CD4-positive, alpha-beta T cell treated with Interleukin-6 at 100 ng/mL for 8 hours (primary cell): ENCODE data around the gene AP1G2.
A peak's percentile ranks its signal among the peaks of the same experiment; 100 is the strongest.

Experiments used
- DNase-seq: peaks from one replicate; pipeline ENCODE4 v3.0.0-alpha.2; 2020; ENCODE audit warnings: mixed read lengths, low spot score

Gene AP1G2

DNA sequence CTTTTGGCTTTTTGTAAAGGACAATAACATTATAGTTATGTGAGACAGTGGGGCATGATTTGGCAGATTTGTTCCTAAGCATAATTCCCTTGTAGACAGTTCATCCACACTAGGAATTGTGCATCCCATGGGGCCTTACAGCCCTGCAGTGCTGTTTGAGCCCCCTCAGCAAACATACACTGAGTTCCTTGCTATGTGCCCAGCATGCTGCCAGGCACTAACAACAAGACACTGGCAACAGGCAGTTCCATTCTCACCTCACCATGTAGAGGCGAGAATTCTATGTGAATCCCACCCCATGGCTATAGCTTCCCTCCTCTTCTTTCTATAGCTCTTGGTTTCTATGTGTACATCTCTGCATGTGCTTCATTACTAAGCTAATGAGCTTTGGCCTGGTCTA lies 9.6 kb downstream of the AP1G2 start:
- no peak for DNase-seq

DNA sequence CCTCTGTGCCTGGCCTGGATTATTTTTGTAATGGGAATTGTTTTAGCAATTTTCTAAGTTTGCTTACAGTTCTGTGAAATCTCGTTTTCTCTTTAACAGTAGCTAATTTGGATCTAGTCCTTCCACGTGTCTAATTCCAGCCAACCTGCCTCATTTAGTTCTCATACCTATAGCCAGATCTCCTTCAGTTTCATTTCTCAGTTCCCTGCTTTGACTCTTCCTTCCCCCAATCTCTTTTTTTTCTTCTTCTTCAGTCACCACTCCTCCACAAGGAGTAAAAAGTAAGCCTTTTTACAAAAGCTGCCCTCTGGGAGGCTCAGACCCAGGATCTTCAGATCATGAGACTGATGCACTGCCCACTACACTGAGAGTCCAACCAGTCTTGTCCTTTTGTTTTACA lies 10.1 kb downstream of the AP1G2 start:
- DNase-seq: no peak

- no peak for DNase-seq
Observed at GRCh38 chr14:23556700-23557440, 10.7 kb downstream of the AP1G2 start.

- peak; percentile 92 for DNase-seq
Observed at GRCh38 chr14:23555882-23556699, 11.5 kb downstream of the AP1G2 start, which contains the start of gene THTPA. Gene THTPA (plus strand): TSS chr14:23556271. CDS start chr14:23556758, 487 bp downstream.

- DNase-seq: no peak
Observed at GRCh38 chr14:23555533-23555881, 12.1 kb downstream of the AP1G2 start.

DNA sequence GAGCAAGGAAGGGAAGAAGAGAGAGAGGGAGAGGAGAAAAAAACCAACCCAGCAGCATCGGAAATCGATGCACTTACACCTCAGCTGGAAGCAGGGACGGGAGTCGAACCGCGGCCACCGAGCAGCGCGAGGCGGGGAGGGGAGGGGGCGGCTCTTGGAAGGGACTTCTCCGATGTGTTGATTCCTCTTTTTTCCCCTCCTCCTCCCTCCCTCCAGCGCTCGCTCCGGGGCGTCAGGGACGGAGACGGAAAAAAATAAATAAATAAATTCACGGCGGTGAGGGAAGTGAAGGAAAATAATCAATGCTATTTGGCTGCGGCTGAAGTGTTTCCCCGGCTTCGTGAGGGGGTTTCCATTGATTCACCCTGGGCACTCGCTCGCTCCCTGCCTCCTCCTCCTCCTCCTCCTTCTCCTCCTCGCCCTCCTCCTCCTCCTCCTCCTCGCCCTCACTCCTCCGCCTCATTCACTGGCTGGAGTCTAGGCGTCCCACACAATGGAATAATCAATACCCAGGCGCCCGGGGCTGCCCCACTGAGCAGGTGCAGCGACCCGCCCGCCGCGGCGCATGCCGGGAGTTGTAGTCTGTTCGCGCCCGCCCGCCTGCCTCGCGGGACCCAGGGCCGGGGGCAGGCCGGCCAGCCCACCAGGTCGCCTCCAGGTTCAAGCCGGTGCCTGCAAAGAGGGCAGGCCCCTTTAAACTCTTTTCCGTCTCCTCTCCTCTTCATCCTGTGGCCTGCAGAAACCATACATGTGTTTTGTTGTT lies 16.1 kb downstream of the AP1G2 start, which contains the start of gene ZFHX2:
TSS of gene ZFHX2 (minus strand) at position 500 of the 763 bp plus-strand sequence. CDS start 16,440 bp downstream, outside the sequence.
- DNase-seq: peak; percentile 63

DNA sequence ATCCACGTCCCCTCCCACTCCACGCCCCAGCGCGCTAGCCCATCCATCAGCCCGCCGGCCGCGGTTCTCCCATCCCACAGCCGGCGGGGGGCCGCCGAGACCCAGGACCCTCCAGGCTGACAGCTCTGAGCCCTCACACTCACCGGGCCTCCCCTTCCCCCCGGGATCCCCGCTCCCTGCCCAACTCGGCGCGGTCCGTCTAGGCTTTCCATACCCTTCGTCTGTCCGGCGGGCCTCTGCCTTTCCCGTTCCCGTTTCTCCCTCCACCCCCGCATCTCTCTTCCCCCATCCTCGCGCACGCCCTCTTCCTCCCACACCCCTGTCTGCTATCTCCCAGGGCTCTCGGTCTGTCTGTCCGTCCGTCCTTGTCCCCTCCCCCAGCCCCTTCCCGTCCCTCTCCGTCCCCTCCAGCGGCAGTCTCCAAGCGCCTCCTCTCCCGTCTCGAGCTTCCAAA lies 16.8 kb downstream of the AP1G2 start:
- no peak for DNase-seq

DNA sequence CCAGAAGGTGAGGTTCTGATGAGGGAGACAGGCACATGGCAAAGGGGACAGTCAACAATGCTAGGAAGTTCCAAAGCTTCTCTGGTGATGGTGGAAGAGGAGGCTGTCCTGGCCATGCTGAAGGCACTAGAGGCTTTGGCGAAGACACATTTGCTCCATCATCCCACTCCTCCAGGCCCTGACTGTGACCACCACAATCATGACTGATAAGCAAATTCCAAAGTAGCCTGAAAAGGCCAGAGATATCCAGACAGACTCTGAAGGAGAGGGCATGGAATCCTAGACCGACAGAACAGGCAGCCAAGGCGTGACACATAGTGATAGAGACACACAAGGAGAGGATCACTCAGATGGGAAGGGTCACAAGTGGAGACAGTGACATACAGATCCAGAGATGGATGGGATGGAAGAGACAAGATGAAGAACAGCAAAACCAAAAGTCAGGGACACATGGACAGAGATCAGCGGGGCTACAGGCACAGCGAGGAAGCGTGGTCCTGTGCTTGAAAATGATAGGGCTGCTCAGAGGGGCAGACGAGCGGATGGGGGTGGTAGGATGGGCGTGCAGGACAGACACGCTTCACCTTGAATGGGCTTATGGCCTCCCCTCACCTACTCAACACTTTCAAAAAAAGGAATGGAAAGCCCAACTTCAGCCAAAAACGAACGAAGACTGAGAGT lies 17.3 kb downstream of the AP1G2 start:
- no peak for DNase-seq

DNA sequence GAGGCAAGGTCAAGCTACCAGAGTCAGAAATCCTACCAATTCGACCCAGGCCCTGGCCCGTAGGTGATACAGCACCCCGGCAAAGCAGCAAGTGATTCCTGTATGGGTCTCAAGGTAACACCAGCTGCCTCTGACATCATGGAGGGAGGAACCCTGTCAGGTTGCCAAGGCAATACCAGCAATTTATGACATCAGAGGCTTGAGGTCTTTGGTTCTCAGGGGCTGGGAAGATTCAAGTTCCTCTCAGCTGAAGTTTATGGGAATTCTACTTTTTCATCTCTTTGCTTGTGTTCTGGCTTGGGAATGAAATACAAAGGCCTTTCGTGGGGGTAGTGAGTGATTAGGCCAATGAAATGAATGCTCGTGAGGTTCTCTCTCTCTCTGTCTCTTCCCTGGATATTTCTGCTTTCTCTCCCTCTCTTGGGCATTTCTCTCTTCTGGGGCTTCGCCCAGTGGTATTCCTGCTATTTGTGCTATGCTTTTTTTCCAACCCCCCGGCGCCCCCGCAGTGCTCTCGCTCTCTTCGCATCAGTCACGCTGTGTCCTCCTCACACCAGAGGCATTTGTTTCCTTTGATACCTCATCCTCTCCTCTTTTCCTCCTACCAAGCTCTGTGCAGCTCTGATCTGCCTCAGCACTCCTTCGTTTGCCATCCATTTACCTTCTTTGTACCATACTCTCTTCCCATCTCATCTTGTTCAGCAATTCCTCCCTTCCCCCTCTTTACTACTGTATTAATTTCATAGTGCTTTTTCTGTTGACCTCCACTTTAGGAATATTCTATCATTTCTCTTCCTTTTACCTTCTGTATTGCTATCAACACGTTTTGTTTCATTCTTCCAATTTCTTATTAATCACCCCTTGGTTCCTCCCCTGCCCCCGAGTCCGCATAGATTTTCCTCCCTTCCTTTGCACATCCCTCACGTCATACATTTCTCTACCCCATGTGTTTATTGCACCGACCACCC lies 19.0 kb downstream of the AP1G2 start:
- DNase-seq: no peak

DNA sequence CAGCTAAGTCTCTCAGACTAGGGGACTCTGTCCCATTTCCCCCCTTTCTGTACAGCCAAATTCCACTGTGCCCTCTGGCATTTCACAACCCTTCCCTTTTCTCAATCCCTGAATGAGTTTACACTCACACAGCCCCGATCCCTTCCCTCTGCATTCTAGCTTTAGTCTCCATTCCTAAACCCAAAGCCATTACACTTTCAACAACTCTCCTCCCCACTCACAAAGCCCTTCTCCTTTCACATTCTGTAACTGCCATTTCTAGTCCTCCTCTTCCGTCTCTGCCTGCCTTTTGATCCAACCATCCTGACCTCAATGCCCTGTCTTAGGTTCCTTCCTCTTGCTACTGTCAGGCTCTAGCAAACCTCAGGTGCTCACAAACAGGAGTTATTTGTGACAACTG lies 19.7 kb downstream of the AP1G2 start:
- no peak for DNase-seq

- no peak for DNase-seq
Observed at GRCh38 chr14:23546450-23547035, 21.0 kb downstream of the AP1G2 start.

- no peak for DNase-seq
Observed at GRCh38 chr14:23545740-23546365, 21.7 kb downstream of the AP1G2 start.

- DNase-seq: no peak
Observed at GRCh38 chr14:23544511-23545447, 22.8 kb downstream of the AP1G2 start.

- DNase-seq: no peak
Observed at GRCh38 chr14:23543403-23543802, 24.2 kb downstream of the AP1G2 start.

- DNase-seq: no peak
Observed at GRCh38 chr14:23542261-23542660, 25.3 kb downstream of the AP1G2 start.

GRCh38 chr14:23540141-23540469 lies 27.5 kb downstream of the AP1G2 start:
- DNase-seq: no peak

DNA sequence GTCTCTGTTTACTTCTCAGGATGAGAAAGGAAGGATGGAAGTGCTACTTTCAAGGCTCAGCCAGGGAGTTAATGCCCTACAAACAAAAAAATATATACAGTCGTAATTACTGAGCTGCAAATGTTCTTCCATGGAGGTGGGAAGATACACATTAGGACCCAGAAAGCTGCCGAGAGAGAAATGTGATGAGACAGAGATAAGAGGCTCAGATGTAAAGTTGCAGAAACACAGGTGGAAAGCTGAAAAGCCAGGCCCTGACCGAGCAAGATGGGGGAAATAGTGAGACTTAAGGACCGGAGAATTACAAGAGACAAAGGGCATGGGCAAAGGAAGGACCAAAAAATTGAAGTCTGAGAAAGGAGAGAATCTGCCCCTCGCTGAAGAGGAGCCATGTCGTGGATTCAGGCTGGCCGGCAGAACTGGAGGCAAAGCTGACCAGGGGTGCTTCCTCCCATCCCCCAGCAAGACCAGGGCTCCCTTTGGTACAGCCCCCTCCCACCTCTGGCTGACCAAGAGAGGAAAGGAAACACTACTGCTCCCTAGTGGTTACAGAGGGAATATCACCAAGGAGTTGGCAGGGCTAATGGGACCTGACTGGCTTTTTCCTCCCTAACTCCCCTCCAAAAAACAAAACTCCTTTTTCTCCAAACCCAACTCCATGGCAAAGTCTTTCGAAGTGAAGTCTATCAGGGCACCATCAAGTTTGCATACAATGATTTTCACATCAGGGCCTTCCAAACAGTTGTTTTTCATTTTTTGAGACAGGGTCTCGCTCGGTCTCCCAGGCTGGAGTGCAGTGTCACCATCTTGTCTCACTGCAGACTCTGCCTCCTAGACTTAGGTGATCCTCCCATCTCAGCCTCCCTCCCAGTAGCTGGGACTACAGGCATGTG lies 28.1 kb downstream of the AP1G2 start:
- DNase-seq: peak; percentile 38

GRCh38 chr14:23538785-23539184 lies 28.8 kb downstream of the AP1G2 start:
- DNase-seq: no peak
